22Rv1 (cell line): ENCODE data around the gene BRCA2.

ENCODE experiments used
- ZFX ChIP-seq: fragments of 450-650 bp; IDR thresholded peaks from 2 replicates; pipeline ENCODE4 v1.6.1; 2017; ENCODE audit warnings: antibody characterized with exemption, borderline replicate concordance
- TF ChIP-seq, protein P1 (sequence below): fragments of 450-650 bp; IDR thresholded peaks from 2 replicates; pipeline ENCODE4 v1.5.1; 2017; ENCODE audit warnings: mild to moderate bottlenecking

DNA sequence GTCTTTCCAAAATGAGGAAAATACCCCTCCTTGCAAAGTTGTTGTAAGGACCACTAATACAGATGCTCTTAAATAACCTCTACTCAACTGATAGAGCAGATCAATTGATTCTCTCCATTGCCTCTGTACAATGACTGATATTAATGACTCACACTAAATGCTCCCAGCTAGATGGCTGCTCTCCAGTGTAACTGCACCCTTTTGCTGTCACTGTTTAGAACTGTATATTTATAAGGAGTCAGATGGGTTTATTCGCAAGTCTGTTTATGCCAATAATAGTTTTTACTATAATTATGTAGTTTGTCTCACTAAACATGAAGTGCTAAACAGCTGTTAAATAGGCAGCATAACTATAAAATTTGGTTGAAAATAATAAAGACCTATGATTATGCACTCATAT is 133.7 kb downstream of the BRCA2 start:
- TF ChIP-seq, protein P1, sequence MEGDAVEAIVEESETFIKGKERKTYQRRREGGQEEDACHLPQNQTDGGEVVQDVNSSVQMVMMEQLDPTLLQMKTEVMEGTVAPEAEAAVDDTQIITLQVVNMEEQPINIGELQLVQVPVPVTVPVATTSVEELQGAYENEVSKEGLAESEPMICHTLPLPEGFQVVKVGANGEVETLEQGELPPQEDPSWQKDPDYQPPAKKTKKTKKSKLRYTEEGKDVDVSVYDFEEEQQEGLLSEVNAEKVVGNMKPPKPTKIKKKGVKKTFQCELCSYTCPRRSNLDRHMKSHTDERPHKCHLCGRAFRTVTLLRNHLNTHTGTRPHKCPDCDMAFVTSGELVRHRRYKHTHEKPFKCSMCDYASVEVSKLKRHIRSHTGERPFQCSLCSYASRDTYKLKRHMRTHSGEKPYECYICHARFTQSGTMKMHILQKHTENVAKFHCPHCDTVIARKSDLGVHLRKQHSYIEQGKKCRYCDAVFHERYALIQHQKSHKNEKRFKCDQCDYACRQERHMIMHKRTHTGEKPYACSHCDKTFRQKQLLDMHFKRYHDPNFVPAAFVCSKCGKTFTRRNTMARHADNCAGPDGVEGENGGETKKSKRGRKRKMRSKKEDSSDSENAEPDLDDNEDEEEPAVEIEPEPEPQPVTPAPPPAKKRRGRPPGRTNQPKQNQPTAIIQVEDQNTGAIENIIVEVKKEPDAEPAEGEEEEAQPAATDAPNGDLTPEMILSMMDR: no peak
- TF ChIP-seq ZFX: no peak
